NCI-H1930 (cell line): ENCODE data around the gene ACAD8.
"Not testable (repeated sequence)": the region's sequence is repeated elsewhere in the genome, so short reads cannot be mapped to it uniquely, and the experiment has no call there.

Experiments
- DNase-seq, 2 experiments: peaks; one replicate each; lab custom pipeline; 2025; lab: John Stamatoyannopoulos, UW

Gene ACAD8

GRCh38 chr11:134267966-134268365 lies 14.6 kb downstream of the ACAD8 start:
- no peak for DNase-seq

GRCh38 chr11:134270250-134270714 lies 16.9 kb downstream of the ACAD8 start:
- no peak for DNase-seq

GRCh38 chr11:134271978-134272377 lies 18.6 kb downstream of the ACAD8 start:
- no peak for DNase-seq

- no peak for DNase-seq
These were observed 19.3 kb downstream of the ACAD8 start for GRCh38 chr11:134272381-134273316.

- DNase-seq, result no peak
These were observed 19.9 kb downstream of the ACAD8 start for GRCh38 chr11:134273317-134273712.

- no peak for DNase-seq
These were observed 21.8 kb downstream of the ACAD8 start for GRCh38 chr11:134275188-134275533.

- no peak for DNase-seq
These were observed 22.4 kb downstream of the ACAD8 start, which contains the start of gene GLB1L3 for GRCh38 chr11:134275534-134276395. Gene GLB1L3, plus strand, starts transcription at chr11:134276379. Its CDS starts 362 bp downstream, at chr11:134276741.

- no peak for DNase-seq
These were observed 23.2 kb downstream of the ACAD8 start for GRCh38 chr11:134276396-134277182.

- no peak for DNase-seq
These were observed 24.0 kb downstream of the ACAD8 start for GRCh38 chr11:134277183-134278001.

- no peak for DNase-seq
These were observed 25.0 kb downstream of the ACAD8 start for GRCh38 chr11:134278356-134278755.

GRCh38 chr11:134281635-134282034 lies 28.3 kb downstream of the ACAD8 start:
- DNase-seq, result not testable (repeated sequence)

GRCh38 chr11:134282121-134283045 lies 29.0 kb downstream of the ACAD8 start:
- DNase-seq, result no peak

- no peak for DNase-seq
These were observed 30.3 kb downstream of the ACAD8 start for GRCh38 chr11:134283461-134284230.

- not testable (repeated sequence) for DNase-seq
These were observed 31.0 kb downstream of the ACAD8 start for GRCh38 chr11:134284349-134284748.

- DNase-seq, result no peak
These were observed 34.2 kb downstream of the ACAD8 start for GRCh38 chr11:134287561-134287960.

GRCh38 chr11:134288486-134288885 lies 35.1 kb downstream of the ACAD8 start:
- no peak for DNase-seq

GRCh38 chr11:134289167-134289566 lies 35.8 kb downstream of the ACAD8 start:
- no peak for DNase-seq

- no peak for DNase-seq
These were observed 36.4 kb downstream of the ACAD8 start for GRCh38 chr11:134289789-134290188.

- no peak for DNase-seq
These were observed 37.3 kb downstream of the ACAD8 start for GRCh38 chr11:134290646-134291045.
